HEK293 (cell line): Measurements from ENCODE around the gene LNX1.

Experiments
- BCL11A ChIP-seq: fragments of 450-650 bp; formaldehyde crosslinking; IDR thresholded peaks from 2 replicates; pipeline ENCODE4 v1.5.1; 2016; ENCODE audit warnings: low read depth, missing biosample characterization, missing genetic modification characterization
- CTCF ChIP-seq: fragments of 450-650 bp; formaldehyde crosslinking; IDR thresholded peaks from 2 replicates; pipeline ENCODE4 v1.5.1; 2016; ENCODE audit warnings: missing biosample characterization, missing genetic modification characterization
- MYNN ChIP-seq: fragments of 450-650 bp; formaldehyde crosslinking; IDR thresholded peaks from 2 replicates; pipeline ENCODE4 v1.5.1; 2016; ENCODE audit warnings: missing biosample characterization, missing genetic modification characterization, borderline replicate concordance
- SP2 ChIP-seq: fragments of 450-650 bp; formaldehyde crosslinking; IDR thresholded peaks from 2 replicates; pipeline ENCODE4 v1.5.1; 2016; ENCODE audit warnings: missing biosample characterization, missing genetic modification characterization
- ZBTB11 ChIP-seq: fragments of 450-650 bp; formaldehyde crosslinking; conservative IDR thresholded peaks from 2 replicates; pipeline ENCODE4 v1.5.1; 2016; ENCODE audit warnings: low read depth, missing biosample characterization, missing genetic modification characterization
- ZNF138 ChIP-seq: fragments of 450-650 bp; formaldehyde crosslinking; IDR thresholded peaks from 2 replicates; pipeline ENCODE4 v1.5.1; 2016; ENCODE audit warnings: missing biosample characterization, missing genetic modification characterization, borderline replicate concordance
- ZNF174 ChIP-seq: fragments of 450-650 bp; formaldehyde crosslinking; IDR thresholded peaks from 2 replicates; pipeline ENCODE4 v1.5.0; 2017; ENCODE audit warnings: missing biosample characterization, mild to moderate bottlenecking, missing genetic modification characterization
- ZNF280D ChIP-seq: fragments of 450-650 bp; formaldehyde crosslinking; IDR thresholded peaks from 2 replicates; pipeline ENCODE4 v1.5.1; 2016; ENCODE audit warnings: missing biosample characterization, missing genetic modification characterization
- ZNF311 ChIP-seq: fragments of 450-650 bp; formaldehyde crosslinking; IDR thresholded peaks from 2 replicates; pipeline ENCODE4 v1.5.1; 2017; ENCODE audit warnings: missing biosample characterization, missing genetic modification characterization, borderline replicate concordance
- ZNF335 ChIP-seq: fragments of 450-650 bp; formaldehyde crosslinking; conservative IDR thresholded peaks from 2 replicates; pipeline ENCODE4 v1.5.1; 2016; ENCODE audit warnings: missing biosample characterization, missing genetic modification characterization
- ZNF513 ChIP-seq: fragments of 450-650 bp; IDR thresholded peaks from 2 replicates; pipeline ENCODE4 v1.5.1; 2018; ENCODE audit warnings: missing biosample characterization, missing genetic modification characterization
- ZNF530 ChIP-seq: fragments of 450-650 bp; formaldehyde crosslinking; IDR thresholded peaks from 2 replicates; pipeline ENCODE4 v1.5.1; 2016; ENCODE audit warnings: low read depth, missing biosample characterization, missing genetic modification characterization
- ZNF830 ChIP-seq: fragments of 450-650 bp; IDR thresholded peaks from 2 replicates; pipeline ENCODE4 v1.5.0; 2018; ENCODE audit warnings: missing biosample characterization, missing genetic modification characterization, low read depth, mild to moderate bottlenecking, moderate library complexity
- ZSCAN4 ChIP-seq: fragments of 450-650 bp; formaldehyde crosslinking; IDR thresholded peaks from 2 replicates; pipeline ENCODE4 v1.5.1; 2017; ENCODE audit warnings: missing biosample characterization, missing genetic modification characterization

- TF ChIP-seq ZNF311 (tag by site-specific recombination) (no peak), CTCF (tag by site-specific recombination) (no peak), ZNF830 (no peak), ZNF138 (no peak), MYNN (tag by site-specific recombination) (no peak), BCL11A (tag by site-specific recombination) (no peak), ZNF174 (tag by site-specific recombination) (no peak), ZSCAN4 (tag by site-specific recombination) (no peak), ZNF280D (no peak), ZNF335 (no peak), SP2 (tag by site-specific recombination) (no peak), ZNF530 (tag by site-specific recombination) (no peak), ZNF513 (tag by site-specific recombination) (no peak), ZBTB11 (tag by site-specific recombination) (no peak)
Observed at GRCh38 chr4:53484911-53485657, 106.2 kb downstream of the LNX1 start.
